GM19023 (cell line): ENCODE data around the gene AKAP7.
"Not testable (repeated sequence)": the region's sequence is repeated elsewhere in the genome, so short reads cannot be mapped to it uniquely, and the experiment has no call there.

Experiments
- ATAC-seq: cut with Tn5 transposase; IDR thresholded peaks from one replicate; pipeline ENCODE4 v1.9.1; 2021; ENCODE audit warnings: mild to moderate bottlenecking, moderate library complexity; ENCODE audit not compliant: unreplicated experiment

Gene AKAP7

DNA sequence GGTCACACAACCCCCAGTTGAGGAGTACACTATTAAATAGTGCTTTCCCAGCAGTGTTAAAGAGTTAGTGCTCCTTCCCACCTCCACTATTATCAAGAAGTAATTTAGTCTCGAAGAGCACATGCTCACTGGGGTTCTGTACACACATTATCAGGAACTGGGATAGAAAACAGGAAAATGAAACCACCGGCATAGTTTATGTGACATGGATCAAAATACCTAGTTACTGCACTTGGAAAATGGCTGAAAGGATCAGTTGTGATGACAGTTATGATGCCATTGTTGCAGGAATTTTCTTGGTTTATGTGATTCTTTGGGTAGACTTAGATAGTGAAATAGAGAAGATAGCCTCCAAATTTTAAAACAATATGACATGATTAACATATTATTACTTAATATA, 152.9 kb downstream of the AKAP7 start:
- ATAC-seq = no peak

- no peak for ATAC-seq
Measured at GRCh38 chr6:131290955-131291354, 155.7 kb downstream of the AKAP7 start.

DNA sequence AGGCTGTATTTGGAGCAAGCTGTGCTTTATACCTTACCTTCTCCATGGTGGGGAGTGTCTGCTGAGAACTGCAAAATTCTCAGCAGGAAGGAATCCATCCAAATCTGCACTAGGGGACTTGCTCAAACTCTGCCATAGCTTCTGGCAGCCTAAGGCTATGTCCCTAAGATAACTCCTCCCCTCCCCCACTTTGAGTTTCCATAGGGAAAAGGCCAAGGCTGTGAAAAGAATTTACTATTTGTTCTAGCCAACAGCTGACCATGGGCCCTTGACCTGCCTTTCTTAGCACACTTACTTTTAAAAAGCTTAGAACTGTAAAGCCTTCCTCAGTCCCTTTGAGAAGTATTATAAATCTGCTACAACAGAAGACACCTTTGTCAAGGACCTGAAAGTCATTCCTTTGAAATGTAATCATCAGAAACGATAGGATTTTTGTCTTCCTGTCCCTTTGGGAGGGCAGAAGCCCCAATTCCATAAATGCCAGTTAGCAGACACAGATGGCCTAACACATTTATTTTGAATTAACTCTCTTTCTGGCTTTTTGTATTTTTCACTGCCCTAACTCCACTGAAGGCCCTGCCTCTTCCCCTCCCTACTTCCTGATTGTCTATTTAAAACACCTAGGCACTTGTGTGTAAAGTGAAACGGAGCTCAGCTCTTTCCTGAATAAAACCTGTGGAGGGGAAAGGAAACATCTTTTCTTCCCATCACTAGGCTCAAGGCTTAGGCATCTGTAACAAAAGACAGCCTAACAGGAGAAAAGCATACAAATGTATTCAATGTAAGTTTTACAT, 157.1 kb downstream of the AKAP7 start:
- ATAC-seq = no peak

- no peak for ATAC-seq
Measured at GRCh38 chr6:131293472-131293911, 158.2 kb downstream of the AKAP7 start.

GRCh38 chr6:131295081-131295480, 159.8 kb downstream of the AKAP7 start:
- no peak for ATAC-seq

DNA sequence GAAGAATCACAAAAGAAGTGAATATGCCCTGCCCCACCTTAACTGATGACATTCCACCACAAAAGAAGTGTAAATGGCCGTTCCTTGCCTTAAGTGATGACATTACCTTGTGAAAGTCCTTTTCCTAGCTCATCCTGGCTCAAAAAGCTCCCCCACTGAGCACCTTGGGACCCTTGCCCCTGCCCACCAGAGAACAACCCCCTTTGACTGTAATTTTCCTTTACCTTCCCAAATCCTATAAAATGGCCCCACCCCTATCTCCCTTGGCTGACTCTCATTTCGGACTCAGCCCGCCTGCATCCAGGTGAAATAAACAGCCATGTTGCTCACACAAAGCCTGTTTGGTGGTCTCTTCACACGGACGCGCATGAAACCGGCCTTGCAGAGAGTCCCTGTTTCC, 165.6 kb downstream of the AKAP7 start:
- not testable (repeated sequence) for ATAC-seq

DNA sequence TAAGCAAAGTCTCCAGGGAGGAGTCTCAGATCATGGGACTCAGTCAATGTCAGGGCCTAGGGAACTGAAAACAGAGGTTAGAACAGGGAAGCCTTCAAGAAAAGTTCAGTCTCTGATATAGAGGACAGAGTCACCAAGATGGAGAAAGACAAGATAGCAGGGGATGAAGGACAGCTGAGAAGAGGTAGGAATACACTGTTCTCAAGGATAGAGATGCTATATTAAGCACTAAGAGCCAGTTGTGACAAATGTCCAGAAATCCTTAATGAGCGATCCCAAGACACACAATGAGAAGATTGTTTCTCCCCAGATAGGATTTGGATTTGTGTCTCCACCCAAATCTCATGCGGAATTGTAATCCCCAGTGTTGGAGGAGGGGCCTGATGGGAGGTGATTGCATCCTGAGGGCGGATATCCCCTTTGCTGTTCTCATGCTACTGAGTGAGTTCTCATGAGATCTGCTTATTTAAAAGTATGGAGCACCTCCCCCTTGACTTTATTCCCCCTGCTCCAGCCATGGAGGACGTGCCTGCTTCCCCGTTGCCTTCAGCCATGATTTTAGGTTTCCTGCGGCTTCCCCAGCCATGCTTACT, 168.2 kb downstream of the AKAP7 start:
- ATAC-seq = no peak

GRCh38 chr6:131305037-131305850, 170.0 kb downstream of the AKAP7 start:
- ATAC-seq = no peak

DNA sequence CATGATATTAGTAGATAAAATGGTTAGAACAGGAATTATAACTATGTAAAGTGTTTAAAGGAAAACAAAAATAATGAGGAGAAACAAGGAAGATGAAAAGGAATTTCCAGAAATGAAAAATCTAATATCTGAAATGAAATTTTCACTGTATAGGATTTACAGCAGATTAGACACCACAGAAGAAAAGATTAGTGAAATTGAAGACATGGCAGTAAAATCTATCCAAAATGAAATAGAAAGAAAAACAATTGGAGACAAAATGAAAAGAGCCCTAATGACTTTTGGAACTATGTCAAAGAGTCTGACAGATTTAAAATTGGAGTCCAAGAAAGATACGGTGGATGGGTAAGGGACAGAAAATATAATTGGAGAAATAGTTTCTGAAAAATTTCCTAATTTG, 174.2 kb downstream of the AKAP7 start:
- no peak for ATAC-seq

DNA sequence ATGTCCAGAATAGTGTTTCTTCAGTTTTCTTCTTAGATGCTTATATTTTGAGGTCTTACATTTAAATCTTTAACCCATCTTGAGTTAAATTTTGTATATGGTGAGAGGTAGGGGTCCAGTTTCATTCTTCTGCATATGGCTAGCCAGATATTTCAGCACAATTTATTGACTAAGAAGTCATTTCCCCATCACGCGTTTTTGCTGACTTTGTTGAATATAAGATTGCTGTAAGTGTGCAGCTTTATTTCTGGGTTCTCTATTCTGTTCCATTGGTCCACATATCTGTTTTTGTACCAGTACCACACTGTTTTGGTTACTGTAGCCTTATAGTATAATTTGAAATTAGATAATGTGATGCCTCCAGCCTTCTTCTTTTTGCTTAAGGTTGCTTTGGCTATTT, 179.6 kb downstream of the AKAP7 start:
- no peak for ATAC-seq

GRCh38 chr6:131316654-131317053, 181.4 kb downstream of the AKAP7 start:
- ATAC-seq = no peak

DNA sequence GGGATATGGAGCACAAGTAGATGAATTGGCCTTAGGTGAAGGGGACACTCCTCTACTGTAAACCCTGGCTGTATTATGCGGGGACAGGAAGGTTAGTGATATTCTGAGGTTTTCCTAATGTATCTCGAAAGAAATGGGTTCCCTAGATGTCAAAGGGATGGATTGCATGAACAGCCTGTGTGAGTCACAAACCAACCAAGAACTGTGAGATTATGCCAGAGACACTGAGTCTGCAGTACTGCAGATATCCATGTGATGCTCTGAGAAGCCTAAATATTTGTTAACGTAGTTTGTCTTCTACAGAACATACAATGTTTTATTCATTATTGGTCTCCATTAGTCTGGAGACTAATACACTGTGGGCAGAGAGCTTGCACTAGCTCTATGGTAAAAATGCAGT, 182.2 kb downstream of the AKAP7 start:
- no peak for ATAC-seq

DNA sequence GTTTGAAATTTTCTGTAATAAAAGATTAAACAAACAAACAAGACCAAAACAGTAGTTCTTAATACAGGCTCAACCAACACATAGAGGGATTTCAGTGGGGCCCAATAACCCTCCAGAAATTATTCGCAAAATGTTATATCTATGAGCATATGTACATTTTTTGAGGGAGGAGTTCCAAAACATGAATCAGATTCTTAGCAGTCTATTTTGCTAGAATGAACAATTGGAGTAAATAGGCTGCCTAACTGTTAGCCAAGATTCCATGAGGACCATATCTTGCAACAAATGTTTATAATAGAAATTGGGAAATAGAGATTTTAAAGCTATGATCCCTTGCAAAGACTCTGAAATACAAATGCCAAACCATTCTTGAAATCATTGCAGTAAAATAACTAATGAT, 186.3 kb downstream of the AKAP7 start:
- ATAC-seq = no peak

DNA sequence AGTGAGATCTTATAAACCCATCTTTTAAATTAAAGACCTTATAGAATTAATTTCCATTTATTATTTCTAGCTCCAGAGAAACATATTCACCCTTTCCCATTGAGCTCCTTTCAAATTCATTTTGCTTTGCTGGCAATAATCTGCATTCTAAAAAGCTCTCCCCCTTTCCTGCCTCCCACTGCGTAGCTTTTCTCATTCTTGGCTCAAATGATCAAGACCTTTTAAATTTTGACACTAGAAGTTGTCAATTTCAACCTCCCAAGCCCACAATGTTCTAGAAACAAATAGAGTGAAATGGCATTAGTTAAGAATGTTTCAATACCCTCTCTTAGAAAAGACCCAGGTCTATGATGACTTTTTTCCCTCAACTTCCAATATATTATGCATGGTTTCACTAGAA, 186.9 kb downstream of the AKAP7 start:
- ATAC-seq = no peak

- ATAC-seq = not testable (repeated sequence)
Measured at GRCh38 chr6:131325669-131326068, 190.4 kb downstream of the AKAP7 start.

DNA sequence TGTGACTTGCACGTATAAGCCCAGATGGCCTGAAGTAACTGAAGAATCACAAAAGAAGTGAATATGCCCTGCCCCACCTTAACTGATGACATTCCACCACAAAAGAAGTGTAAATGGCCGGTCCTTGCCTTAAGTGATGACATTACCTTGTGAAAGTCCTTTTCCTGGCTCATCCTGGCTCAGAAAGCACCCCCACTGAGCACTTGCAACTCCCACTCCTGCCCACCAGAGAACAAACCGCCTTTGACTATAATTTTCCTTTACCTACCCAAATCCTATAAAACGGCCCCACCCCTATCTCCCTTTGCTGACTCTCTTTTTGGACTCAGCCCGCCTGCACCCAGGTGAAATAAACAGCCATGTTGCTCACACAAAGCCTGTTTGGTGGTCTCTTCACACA, 193.5 kb downstream of the AKAP7 start:
- not testable (repeated sequence) for ATAC-seq

- no peak for ATAC-seq
Measured at GRCh38 chr6:131331151-131331550, 195.9 kb downstream of the AKAP7 start.

DNA sequence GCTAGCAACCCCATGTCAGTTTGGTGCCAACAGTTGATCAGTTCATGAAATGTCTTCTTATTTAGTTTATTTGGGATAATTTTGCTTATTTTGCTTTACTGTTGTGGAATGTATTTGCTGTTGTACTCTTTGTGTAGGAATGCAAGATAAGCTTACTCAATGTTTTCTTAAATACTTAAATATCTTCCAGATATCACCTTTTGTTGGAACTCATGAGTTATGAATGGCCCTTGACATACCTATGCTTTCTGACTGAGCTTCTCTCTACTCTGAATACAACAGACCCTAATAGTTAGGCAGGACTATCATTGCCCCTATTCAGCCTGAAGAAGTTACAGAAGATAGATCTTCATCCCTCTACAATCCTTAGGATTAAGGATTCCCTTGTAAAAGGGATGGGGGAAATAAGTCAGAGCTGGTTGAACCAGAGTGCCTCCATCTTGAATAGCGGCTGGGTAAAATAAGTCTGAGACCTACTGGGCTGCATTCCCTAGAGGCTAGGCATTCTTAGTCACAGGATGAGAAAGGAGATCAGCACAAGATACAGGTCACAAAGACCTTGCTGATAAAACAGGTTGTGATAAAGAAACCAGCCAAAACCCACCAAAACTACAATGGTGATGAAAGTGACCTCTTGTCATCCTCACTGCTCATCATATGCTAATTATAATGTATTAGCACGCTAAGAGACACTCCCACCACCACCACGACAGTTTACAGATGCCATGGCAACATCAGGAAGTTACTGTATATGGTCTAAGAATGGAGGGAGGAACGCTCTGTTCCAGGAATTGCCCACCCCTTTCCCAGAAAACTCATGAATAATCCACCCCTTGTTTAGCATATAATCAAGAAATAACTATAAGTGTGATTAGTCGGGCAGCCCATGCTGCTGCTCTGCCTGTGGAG, 196.9 kb downstream of the AKAP7 start:
- ATAC-seq = no peak
